Measurements from ENCODE around the gene KIAA1217.

KIAA1217 gene

DNA sequence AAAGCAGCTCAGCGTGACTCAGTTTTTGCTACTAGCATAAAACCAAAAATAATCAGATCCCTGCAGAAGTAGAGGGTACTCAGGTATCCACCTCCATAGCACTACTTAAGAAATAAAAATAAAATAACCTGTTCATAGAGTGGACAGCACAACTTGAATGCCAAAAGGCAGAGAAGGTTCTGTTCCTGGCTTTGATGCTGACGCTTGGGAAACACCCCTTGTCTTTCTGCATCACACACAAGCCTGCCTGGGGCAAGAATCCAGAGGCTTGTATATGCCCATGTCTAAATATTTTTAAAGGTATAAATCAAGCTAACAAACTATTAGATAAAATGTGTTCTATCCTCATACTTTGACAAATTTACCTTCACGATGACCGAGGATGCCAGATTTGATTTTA lies 207.3 kb downstream of the KIAA1217 start:
- no peak overlapping the region for H3K4me3 ChIP-seq (ENCODE audit: control insufficient read depth, low read depth, low read length)
- TF ChIP-seq, protein P1, sequence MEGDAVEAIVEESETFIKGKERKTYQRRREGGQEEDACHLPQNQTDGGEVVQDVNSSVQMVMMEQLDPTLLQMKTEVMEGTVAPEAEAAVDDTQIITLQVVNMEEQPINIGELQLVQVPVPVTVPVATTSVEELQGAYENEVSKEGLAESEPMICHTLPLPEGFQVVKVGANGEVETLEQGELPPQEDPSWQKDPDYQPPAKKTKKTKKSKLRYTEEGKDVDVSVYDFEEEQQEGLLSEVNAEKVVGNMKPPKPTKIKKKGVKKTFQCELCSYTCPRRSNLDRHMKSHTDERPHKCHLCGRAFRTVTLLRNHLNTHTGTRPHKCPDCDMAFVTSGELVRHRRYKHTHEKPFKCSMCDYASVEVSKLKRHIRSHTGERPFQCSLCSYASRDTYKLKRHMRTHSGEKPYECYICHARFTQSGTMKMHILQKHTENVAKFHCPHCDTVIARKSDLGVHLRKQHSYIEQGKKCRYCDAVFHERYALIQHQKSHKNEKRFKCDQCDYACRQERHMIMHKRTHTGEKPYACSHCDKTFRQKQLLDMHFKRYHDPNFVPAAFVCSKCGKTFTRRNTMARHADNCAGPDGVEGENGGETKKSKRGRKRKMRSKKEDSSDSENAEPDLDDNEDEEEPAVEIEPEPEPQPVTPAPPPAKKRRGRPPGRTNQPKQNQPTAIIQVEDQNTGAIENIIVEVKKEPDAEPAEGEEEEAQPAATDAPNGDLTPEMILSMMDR (IDR thresholded peaks at IDR 0.05; ENCODE audit: control insufficient read depth, insufficient read depth, low read depth, low read length, missing control alignments): no peak
- DNase-seq (ENCODE audit: low read depth): no peak

DNA sequence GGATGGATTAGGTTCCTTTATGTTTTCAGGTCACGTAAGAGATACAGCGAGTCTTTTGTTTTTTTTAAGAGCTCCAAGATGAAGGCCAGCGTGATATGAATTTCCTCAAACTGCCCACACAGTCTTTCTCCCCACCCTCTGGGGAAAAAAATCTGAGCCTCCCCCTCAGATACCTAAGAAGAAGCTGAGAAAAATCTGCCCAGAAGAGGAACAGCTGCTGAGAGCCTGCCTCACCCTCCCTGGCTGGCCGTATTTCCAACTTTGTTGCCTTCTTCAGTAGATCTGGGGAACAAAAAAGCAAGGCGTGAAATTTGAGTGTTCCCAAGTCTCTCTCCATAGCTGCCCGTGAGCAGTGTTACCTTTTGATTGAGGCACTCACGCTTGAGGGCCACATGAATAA lies 208.1 kb downstream of the KIAA1217 start:
- TF ChIP-seq, protein P1 (IDR thresholded peaks at IDR 0.05; ENCODE audit: control insufficient read depth, insufficient read depth, low read depth, low read length, missing control alignments): no peak
- no peak for DNase-seq (ENCODE audit: low read depth)

DNA sequence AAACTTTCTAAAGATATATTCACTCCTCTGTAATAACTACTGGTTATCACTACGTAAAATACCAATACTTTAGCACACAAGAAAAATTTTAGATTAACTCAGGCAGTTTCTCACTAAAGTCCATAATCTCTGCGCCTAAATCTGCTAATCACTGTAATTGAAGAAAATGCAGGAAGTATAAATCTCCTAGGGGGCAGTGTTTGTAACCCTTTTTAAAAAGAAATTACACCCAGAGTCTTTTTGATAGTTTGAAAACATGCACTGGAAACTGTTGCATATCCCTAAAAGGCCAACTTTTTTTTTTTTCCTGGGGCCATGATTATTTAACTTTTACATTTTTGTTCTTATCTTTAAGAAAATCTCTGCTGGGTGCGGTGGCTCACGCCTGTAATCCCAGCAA lies 209.6 kb downstream of the KIAA1217 start:
- no peak for DNase-seq (ENCODE audit: low read depth)
- TF ChIP-seq, protein P1 (IDR thresholded peaks at IDR 0.05; ENCODE audit: control insufficient read depth, insufficient read depth, low read depth, low read length, missing control alignments): no peak
- H3K4me3 ChIP-seq (ENCODE audit: control insufficient read depth, low read depth, low read length): no peak overlapping the region

More for the DNA sequence above, 208.1 kb downstream of the KIAA1217 start:
- no peak overlapping the region for H3K4me3 ChIP-seq (ENCODE audit: control insufficient read depth, low read depth, low read length)

DNA sequence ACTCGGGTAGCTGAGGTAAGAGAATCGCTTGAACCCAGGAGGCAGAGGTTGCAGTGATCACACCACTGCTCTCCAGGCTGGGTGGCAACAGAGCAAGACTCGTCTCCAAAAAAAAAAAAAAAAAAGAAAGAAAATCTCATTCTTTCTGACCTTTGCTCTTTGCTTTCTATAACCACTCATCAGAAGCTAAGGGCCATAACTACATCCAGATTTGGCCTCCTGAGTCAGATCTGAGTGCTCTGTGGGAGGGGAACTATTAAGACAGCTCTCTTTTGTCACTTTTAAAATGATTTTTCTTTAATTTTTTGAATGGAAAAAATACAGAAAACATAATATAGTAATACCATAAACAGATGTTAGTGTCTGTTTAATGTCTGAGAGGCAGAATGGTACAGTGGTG lies 210.1 kb downstream of the KIAA1217 start:
- no peak for DNase-seq (ENCODE audit: low read depth)
- TF ChIP-seq, protein P1 (IDR thresholded peaks at IDR 0.05; ENCODE audit: control insufficient read depth, insufficient read depth, low read depth, low read length, missing control alignments): no peak

DNA sequence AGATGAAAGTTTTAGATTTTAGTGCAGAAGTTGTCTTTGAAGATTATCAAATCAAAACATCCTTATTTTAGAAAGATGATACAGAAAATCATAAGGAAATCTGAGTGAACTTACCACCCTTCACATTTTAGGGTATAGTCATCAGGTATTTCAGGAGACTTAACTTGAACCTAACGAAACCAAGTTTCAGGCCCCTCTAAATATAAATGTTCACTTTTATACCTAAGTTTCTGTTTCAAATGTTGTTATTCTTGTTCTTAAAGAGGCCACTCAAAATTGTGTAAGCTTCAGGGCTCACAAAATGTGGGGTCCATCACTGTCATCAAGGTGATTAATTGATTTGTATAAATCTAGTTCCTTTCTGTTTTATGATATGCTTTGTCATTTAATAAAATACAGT lies 216.2 kb downstream of the KIAA1217 start:
- H3K4me3 ChIP-seq (ENCODE audit: control insufficient read depth, low read depth, low read length): no peak overlapping the region
- TF ChIP-seq, protein P1 (IDR thresholded peaks at IDR 0.05; ENCODE audit: control insufficient read depth, insufficient read depth, low read depth, low read length, missing control alignments): no peak
- DNase-seq (ENCODE audit: low read depth): no peak

More for the DNA sequence above, 210.1 kb downstream of the KIAA1217 start:
- H3K4me3 ChIP-seq (ENCODE audit: control insufficient read depth, low read depth, low read length): no peak overlapping the region

DNA sequence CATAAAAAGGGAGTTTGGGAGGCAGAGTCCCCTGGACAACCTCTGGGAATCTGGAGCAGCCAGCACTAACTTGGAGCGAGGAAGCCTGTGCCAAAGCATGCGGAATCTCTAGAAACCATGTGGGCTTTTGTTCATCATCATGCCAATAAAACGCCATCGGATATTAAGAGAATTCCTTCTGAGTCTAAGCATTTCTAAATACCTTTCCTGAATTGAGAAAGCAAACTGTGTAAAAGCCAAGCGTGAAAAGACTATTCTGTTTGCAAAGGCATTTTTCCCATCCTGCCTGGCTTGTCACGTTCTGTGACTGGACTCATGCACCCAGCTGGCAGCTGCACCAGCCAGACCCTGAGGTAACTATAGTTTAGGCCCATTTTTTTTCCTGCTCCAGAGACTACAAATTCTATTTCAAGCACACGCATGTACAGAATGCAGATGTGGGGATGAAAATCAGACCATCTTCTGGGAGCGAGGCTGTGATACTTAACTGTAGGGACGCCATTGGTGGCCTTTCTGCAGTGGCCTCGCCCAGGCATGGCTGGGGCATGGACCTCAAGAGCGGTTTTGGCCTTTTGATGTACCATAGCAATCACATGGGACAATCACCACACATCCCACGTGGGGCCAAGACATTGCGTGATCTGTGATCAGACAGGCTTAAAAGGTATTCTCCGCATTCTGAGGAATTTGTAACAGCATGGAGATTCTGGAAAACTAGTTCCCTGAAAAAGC lies 218.9 kb downstream of the KIAA1217 start:
- TF ChIP-seq, protein P1 (IDR thresholded peaks at IDR 0.05; ENCODE audit: control insufficient read depth, insufficient read depth, low read depth, low read length, missing control alignments): no peak
- H3K4me3 ChIP-seq (ENCODE audit: control insufficient read depth, low read depth, low read length): no peak overlapping the region
- DNase-seq (ENCODE audit: low read depth): peak; percentile 59
